Measurements from ENCODE around the gene RFTN1. TPM values are rescaled to one million over a fixed set of nuclear protein-coding genes. Genes with fewer than 3 reads are reported as not detected.

Gene RFTN1
- polyA plus RNA-seq, 3 donors from 2014 or later, result 96.5 to 194 (median 109) TPM

DNA sequence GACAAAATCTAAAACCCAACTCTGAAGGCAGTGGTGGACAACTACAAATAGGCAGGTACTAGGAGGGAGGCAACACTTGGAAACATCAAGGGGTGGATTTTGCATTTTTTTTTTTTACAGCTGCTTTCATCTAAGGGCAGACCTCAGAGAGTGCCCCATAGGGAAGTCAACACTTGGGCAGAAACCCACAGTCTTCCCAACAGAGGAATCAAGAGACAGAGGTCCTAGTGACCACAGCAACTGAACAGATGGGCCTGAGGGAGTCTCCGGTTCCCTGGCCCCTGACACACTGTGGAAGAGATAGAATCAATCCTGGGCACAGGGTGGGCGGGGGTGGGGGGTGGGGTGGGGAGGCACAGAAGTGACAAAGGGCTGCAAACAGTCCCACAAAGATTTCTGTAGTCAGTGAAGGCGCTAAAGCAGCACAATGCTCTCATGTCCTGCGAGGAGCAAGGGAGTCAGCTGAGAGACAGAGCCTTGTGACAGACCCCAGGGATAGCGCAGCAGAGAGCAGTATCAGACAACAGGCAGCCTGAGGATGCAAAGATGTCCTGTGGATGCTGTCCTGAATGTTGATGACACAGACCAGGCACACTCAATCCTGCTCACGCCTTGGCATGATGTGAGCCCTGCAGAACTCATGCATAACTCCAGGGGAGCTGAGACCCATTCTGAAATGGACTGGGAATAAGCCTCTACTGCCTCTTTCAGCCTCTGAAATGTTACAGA is 6.9 kb upstream of the RFTN1 start:
- Mint-ChIP-seq H3K27ac (peak overlapping the region in 5 of 6 donors; percentile 40 to 97 (median 59)), H3K4me3 (peak overlapping the region in 2 of 5 donors; percentile 4 to 28), H3K9me3 (no peaks in the 10 kb centered on the region), H3K27me3 (ENCODE audit: low read depth in 3 of 3) (peaks cover 0 to 7% (median 5%) of the 10 kb centered on the region in 3 donors), H3K36me3 (no peaks in the 10 kb centered on the region), H3K4me1 (peaks cover 71 to 87% of the 10 kb centered on the region in 2 donors)
- DNase-seq, result no peak

DNA sequence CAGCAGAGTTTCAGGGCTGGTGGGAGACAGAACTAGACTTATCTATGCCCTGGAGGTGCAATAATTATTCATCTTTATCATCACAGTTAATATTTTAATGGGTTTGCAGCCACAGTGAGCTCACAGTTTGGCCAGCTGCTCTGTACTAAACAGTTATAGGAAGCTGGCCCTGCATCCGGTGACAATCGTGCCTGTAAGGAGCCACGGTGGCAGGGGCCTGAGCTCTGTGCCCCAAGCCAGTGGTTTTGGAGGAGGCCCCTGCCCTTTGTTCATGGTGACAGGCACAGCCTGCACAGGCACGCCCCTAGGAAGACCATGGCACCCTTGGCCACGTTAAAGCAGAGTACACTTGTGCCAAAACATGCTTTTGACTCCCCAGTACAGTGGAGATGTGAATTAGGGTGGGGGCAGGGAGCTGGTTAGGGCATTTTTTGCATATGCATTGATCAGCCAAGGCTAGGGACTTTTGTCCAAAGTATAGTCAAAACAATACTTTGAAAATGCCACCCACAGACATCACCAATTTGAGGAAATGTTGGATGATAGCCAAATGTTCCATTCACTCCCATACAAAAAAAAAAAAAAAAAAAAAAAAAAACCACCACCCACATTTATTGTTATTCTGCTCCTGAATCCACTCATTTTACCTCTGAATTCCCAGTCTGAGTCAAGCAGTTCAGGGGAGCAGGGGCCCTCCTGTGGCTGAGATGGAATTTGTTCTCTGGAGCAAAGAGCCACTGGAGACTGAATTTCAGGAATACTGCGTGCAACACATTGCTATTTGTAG is 3.4 kb upstream of the RFTN1 start:
- peak; percentile 50 to 59 (median 56) for DNase-seq
- Mint-ChIP-seq H3K4me1 (peaks cover 84 to 87% of the 10 kb centered on the region in 2 donors), H3K4me3 (peak overlapping the region; percentile 77 to 98 (median 84)), H3K36me3 (no peaks in the 10 kb centered on the region), H3K9me3 (no peaks in the 10 kb centered on the region), H3K27me3 (ENCODE audit: low read depth in 3 of 3) (peaks cover 17 to 24% (median 17%) of the 10 kb centered on the region in 3 donors), H3K27ac (peak overlapping the region; percentile 91 to 99 (median 96))

DNA sequence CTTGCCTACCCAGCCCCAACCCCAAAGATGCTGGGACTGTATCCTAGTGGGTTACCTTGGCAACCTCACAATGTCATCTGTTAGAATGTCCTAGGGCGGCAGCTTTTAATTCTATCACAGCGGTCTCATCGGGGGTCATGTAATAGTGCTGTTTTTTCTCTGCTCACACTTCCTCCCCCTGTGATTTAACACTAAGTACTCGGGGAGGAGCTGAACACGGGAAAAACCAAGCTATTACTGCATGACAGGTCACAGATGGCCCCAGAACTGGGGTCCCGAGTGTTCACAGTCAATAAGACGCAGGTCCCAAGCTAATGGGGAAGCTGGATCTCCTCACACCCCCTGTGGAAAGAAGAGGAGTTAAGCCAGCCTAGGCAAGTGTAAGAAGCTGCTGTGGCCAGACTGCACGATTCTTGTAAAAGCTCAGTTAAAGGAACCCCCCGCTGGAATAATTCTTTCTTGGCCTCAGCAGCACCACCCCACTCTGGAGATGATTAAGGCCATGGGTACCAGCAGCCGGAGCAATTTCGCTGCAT is 2.5 kb upstream of the RFTN1 start:
- Mint-ChIP-seq H3K36me3 (peaks cover 0 to 4% (median 0%) of the 10 kb centered on the region in 3 donors), H3K27me3 (ENCODE audit: low read depth in 3 of 3) (peaks cover 18 to 25% (median 22%) of the 10 kb centered on the region in 3 donors), H3K9me3 (no peaks in the 10 kb centered on the region), H3K4me1 (peaks cover 86 to 87% of the 10 kb centered on the region in 2 donors), H3K27ac (peak overlapping the region; percentile 91 to 99 (median 96)), H3K4me3 (peak overlapping the region; percentile 77 to 98 (median 84))
- DNase-seq, result peak; percentile 73 to 81 (median 73)

GRCh38 chr3:16514755-16515353 is 1.4 kb upstream of the RFTN1 start:
- Mint-ChIP-seq H3K9me3 (no peaks in the 10 kb centered on the region), H3K27ac (peak overlapping the region; percentile 91 to 99 (median 96)), H3K4me1 (peaks cover 87% of the 10 kb centered on the region in 2 donors)

DNA sequence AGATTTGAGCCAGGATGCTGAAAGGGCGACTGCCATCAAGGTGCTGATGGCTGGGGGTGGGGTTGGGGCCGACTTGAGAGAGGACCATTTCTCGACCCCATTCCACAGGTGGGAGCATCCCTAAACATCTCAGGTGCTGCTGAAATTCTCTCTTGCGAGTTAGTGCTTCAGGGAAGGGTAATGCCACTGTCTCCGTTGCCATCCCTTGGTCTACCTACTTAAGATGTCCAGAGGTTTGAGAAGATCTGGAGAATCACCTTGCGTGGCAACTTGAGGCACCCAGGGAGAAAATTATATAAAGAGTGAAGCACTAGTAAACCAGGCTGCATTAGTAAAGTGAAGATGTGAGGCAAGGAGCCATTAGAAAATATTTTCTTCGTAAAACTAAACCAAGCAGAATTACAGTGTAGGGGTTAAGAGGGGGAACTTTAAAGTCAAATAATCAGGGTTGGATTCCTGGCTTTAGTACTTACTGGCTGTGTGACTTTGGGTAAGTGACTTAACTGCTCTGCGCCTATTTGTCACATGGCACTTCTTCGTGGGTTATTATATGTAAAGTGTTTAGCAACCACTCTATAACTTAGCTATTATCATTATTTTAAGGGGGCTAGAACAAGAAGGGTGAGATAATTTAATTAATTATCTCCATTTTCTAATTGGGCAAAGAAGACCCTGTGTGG is 662 bp upstream of the RFTN1 start:
- Mint-ChIP-seq H3K27ac (peak overlapping the region; percentile 91 to 99 (median 96)), H3K4me3 (peak overlapping the region; percentile 81 to 98 (median 96)), H3K4me1 (peaks cover 84 to 87% of the 10 kb centered on the region in 2 donors), H3K9me3 (no peaks in the 10 kb centered on the region), H3K36me3 (peaks cover 0 to 4% (median 3%) of the 10 kb centered on the region in 3 donors), H3K27me3 (ENCODE audit: low read depth in 3 of 3) (peaks cover 18 to 25% (median 22%) of the 10 kb centered on the region in 3 donors)
- no peak for DNase-seq

More at GRCh38 chr3:16514755-16515353, 1.4 kb upstream of the RFTN1 start:
- peaks cover 18 to 25% (median 22%) of the 10 kb centered on the region in 3 donors for H3K27me3 Mint-ChIP-seq (ENCODE audit: low read depth in 3 of 3)
- peak overlapping the region; percentile 81 to 98 (median 96) for H3K4me3 Mint-ChIP-seq
- DNase-seq, result no peak
- peaks cover 0 to 4% (median 3%) of the 10 kb centered on the region in 3 donors for H3K36me3 Mint-ChIP-seq

DNA sequence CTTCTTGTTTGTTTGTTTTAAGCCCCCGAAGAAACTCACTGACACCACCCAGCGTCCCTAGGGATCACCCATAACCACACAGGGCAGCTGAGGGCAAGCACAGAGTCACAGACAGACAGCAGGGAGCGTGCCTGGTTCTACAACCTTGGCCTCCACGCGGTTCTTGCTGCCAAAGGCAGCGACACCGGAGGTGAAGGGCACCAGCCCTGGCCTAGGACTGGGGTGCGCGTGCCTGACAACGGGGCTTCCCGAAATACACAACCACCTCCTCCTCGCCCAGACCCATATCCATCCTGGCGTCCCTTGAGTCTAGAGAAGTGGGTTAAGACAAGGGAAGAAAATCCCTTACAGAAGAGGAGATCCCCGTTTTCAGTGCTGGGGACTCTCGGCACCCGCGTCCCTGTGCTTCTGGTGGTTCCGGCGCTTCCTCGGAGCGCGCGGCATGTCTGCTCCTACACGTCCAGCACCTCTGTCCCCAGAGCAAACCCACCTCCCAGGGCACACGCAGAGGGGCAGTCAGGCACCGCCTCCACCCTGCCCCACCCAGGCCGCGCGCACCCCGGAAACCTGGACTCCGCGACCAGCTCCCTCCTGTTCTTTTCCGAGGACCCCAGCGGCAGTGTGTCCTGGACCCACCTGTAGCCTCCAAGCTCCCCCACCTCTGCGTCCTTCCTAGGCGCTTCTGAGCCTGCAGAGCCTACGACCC is 911 bp downstream of the RFTN1 start:
- peaks cover 0 to 4% (median 3%) of the 10 kb centered on the region in 3 donors for H3K36me3 Mint-ChIP-seq
- H3K27ac Mint-ChIP-seq, result peak overlapping the region; percentile 91 to 98 (median 96)
- H3K4me3 Mint-ChIP-seq, result peak overlapping the region; percentile 81 to 98 (median 96)
- DNase-seq, result peak; percentile 46 to 55 (median 51)
- no peaks in the 10 kb centered on the region for H3K9me3 Mint-ChIP-seq
- H3K27me3 Mint-ChIP-seq (ENCODE audit: low read depth in 3 of 3), result peaks cover 22 to 26% (median 24%) of the 10 kb centered on the region in 3 donors
- H3K4me1 Mint-ChIP-seq, result peaks cover 87 to 88% of the 10 kb centered on the region in 2 donors

DNA sequence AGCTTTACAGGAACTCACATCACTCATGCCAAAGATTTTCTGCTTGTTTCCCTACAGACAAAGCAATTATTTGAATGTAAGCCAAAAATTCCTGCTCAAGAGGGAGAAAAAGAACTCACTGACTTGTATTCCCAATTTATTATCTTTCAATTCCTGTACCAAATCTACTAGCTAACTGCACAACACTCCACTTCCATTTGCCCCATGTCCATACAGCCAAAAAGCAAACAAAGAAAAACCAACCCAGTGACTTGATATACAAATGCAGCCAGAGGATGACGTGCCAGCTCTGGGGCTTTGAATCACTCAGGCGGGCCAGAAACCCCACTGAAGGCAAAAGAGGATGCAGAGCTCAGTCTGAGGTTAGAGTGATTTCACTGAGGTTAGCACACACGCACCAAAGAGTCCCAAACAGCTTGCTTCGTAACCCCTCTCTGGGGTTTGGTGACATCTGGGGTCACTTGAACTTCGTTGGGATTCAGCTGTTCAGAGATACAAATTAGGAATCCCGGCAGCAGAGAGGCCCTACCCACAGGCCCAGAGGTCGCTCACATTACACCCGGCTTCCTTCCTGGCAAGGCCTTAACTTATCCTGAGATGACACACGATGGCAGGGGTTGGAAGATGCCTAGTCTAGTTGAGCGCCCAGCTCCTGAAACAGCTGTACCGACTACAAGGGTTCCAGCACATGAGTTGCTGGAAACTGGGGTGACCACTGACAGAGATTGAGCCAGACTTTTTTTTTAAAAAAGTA is 1.6 kb downstream of the RFTN1 start:
- Mint-ChIP-seq H3K4me1 (peaks cover 87 to 88% of the 10 kb centered on the region in 2 donors), H3K27me3 (ENCODE audit: low read depth in 3 of 3) (peaks cover 22 to 28% (median 25%) of the 10 kb centered on the region in 3 donors), H3K27ac (peak overlapping the region; percentile 91 to 98 (median 96)), H3K4me3 (peak overlapping the region; percentile 81 to 98 (median 96)), H3K36me3 (peaks cover 0 to 4% (median 3%) of the 10 kb centered on the region in 3 donors), H3K9me3 (no peaks in the 10 kb centered on the region)
- DNase-seq, result peak; percentile 90 to 92 (median 91)

GRCh38 chr3:16510620-16511319 is 2.7 kb downstream of the RFTN1 start:
- peaks cover 87 to 88% of the 10 kb centered on the region in 2 donors for H3K4me1 Mint-ChIP-seq
- no peaks in the 10 kb centered on the region for H3K9me3 Mint-ChIP-seq
- peaks cover 0 to 5% (median 5%) of the 10 kb centered on the region in 3 donors for H3K36me3 Mint-ChIP-seq
- peak overlapping the region; percentile 29 to 98 (median 81) for H3K4me3 Mint-ChIP-seq
- no peak for DNase-seq
- peak overlapping the region; percentile 91 to 98 (median 96) for H3K27ac Mint-ChIP-seq
- H3K27me3 Mint-ChIP-seq (ENCODE audit: low read depth in 3 of 3), result peaks cover 22 to 28% (median 23%) of the 10 kb centered on the region in 3 donors

DNA sequence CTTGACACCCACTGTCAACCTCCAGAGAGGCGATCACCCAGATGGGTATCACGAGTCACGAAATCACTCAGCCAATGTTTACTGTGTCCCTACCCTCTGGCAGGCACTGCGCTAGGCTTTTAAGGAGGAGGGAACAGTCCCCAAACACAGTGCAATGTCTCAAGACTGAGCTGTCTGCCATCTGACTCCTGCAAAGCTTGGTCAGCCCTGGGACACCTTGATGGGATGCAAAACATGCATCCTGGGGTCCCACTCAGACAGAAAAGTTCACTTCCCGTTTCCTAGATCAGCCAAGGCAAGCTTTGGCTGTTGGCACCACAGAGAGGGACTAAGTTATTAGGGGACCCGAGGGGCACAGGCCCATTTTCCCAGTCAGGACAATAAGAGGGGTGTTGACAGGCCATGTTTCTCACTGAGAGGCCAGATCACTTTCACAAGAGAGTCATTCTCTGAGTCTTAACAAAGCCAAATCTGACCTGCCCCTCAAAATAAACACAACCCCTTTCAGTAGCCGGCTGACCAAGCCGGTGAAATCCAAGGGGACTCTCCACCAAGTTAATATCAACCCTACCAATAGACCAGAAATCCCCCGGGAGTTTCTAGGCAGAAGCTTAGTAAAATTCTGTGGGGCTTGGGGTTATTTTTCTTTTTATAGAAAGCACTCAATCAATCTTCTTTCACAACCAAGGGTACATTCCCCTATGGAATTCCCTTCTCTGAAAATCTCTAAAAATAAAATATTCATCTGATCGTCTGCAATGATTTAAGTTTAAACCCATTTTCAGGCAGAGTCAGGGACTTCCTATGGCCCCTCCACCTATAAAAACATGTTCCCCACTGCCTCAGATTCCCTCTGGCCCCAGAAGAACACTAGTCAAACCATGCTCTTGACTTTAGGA is 3.5 kb downstream of the RFTN1 start:
- Mint-ChIP-seq H3K9me3 (no peaks in the 10 kb centered on the region), H3K4me1 (peaks cover 85 to 87% of the 10 kb centered on the region in 2 donors), H3K27ac (peak overlapping the region; percentile 91 to 98 (median 96)), H3K36me3 (peaks cover 6 to 13% (median 10%) of the 10 kb centered on the region in 3 donors), H3K27me3 (ENCODE audit: low read depth in 3 of 3) (peaks cover 22 to 24% (median 23%) of the 10 kb centered on the region in 3 donors), H3K4me3 (peak overlapping the region in 4 of 5 donors; percentile 70 to 98 (median 82))
- DNase-seq, result no peak

- Mint-ChIP-seq H3K27ac (peak overlapping the region; percentile 37 to 96 (median 80)), H3K4me3 (peak overlapping the region; percentile 40 to 78 (median 62)), H3K9me3 (no peaks in the 10 kb centered on the region), H3K27me3 (ENCODE audit: low read depth in 3 of 3) (peaks cover 16 to 23% (median 20%) of the 10 kb centered on the region in 3 donors), H3K36me3 (peaks cover 6 to 18% (median 17%) of the 10 kb centered on the region in 3 donors), H3K4me1 (peaks cover 83 to 89% of the 10 kb centered on the region in 2 donors)
- peak in 1 of 3 donors; percentile 51 for DNase-seq
Measured at GRCh38 chr3:16508591-16508995, 4.9 kb downstream of the RFTN1 start.

All from immature natural killer cell (primary cell).